Mucosa of descending colon (tissue), 3 donors: ENCODE measurements around the gene BBOF1. TPM values are rescaled to one million over a fixed set of nuclear protein-coding genes. Genes with fewer than 3 reads are reported as not detected.
A peak's percentile ranks its signal among the peaks of the same experiment; 100 is the strongest.

Source experiments
- ATAC-seq: fragments of 200-7000 bp; cut with Tn5 transposase; one replicate; pipeline ENCODE4 v1.9.1; 2020; ENCODE audit warnings: mild to moderate bottlenecking, moderate library complexity
- DNase-seq, 3 donors: peaks; one replicate each; pipeline ENCODE4 v3.0.0-alpha.2; 2020
- H3K36me3 ChIP-seq: fragments of 200-600 bp; one replicate; pipeline ENCODE4 v1.8.0; 2021; ENCODE audit warnings: low read depth, mild to moderate bottlenecking
- H3K4me1 ChIP-seq: fragments of 200-600 bp; one replicate; pipeline ENCODE4 v1.8.0; 2021; ENCODE audit warnings: low read depth, mild to moderate bottlenecking
- H3K4me3 ChIP-seq: fragments of 200-600 bp; one replicate; pipeline ENCODE4 v1.8.0; 2021; ENCODE audit warnings: mild to moderate bottlenecking
- H3K9me3 ChIP-seq: fragments of 200-600 bp; one replicate; pipeline ENCODE4 v1.8.0; 2021; ENCODE audit warnings: mild to moderate bottlenecking
- CTCF ChIP-seq: fragments of 200-600 bp; IDR thresholded peaks from one replicate; pipeline ENCODE4 v1.8.0; 2022; ENCODE audit warnings: antibody characterized with exemption, mild to moderate bottlenecking
- intact Hi-C, 2 donors: fragments of 100-400 bp; cut with DNase I in 1 of 2; cut with micrococcal nuclease in 1 of 2; formaldehyde crosslinking; loops; one replicate each; pipeline versions ENCODE4 v1.11.0 to v1.11.1; 2022; cut with DNase I, micrococcal nuclease
- total RNA-seq, 3 donors: library from RNA; stranded (reverse); fragmentation: NEBNext Ultra II Directional in 2 of 3; extraction: Animal tissue kit (Norgen Biotek cat#: 25700) in 2 of 3; gene quantifications; one replicate each; pipeline versions ENCODE4 v1.2.1 to v1.2.4, GENCODE V29; 2021 to 2023
- donor health status: DM: no; HTN: no; CAD: no; lungs with moderate emphysema.
- donor health status: DM: no; HTN: no; CAD: no.
- donor health status: DM: no; HTN: yes; CAD: no.

The BBOF1 gene
- total RNA-seq, 3 donors from 2014 or later = 3.9 to 6.8 (median 4.1) TPM

- Histone ChIP-seq H3K36me3 (no peaks in the 10 kb centered on the region), H3K9me3 (no peaks in the 10 kb centered on the region), H3K4me1 (peaks cover 9% of the 10 kb centered on the region), H3K4me3 (peak overlapping the region; percentile 77)
- TF ChIP-seq CTCF = no peak
- ATAC-seq (peak; percentile 40), DNase-seq (no peak)
- intact Hi-C loops = no loop called here
These were observed 969 bp upstream of the BBOF1 start for GRCh38 chr14:74018174-74018585.

- Histone ChIP-seq H3K9me3 (no peaks in the 10 kb centered on the region), H3K4me1 (peaks cover 9% of the 10 kb centered on the region), H3K4me3 (peak overlapping the region; percentile 77), H3K36me3 (no peaks in the 10 kb centered on the region)
- DNase-seq (no peak), ATAC-seq (no peak)
- no peak for TF ChIP-seq CTCF
- intact Hi-C loops = no loop called here
These were observed 424 bp downstream of the BBOF1 start for GRCh38 chr14:74019408-74020137.

GRCh38 chr14:74022346-74022745 is 3.2 kb downstream of the BBOF1 start:
- no peaks in the 10 kb centered on the region for H3K9me3 ChIP-seq
- intact Hi-C loops = no loop called here
- H3K36me3 ChIP-seq = no peaks in the 10 kb centered on the region
- DNase-seq = no peak
- no peak for TF ChIP-seq CTCF
- ATAC-seq = no peak
- H3K4me1 ChIP-seq = peaks cover 5% of the 10 kb centered on the region
- no peak overlapping the region for H3K4me3 ChIP-seq

GRCh38 chr14:74029136-74029535 is 10.0 kb downstream of the BBOF1 start:
- no peak for TF ChIP-seq CTCF
- Histone ChIP-seq H3K4me3 (no peak overlapping the region), H3K9me3 (no peaks in the 10 kb centered on the region), H3K4me1 (peaks cover 3% of the 10 kb centered on the region), H3K36me3 (no peaks in the 10 kb centered on the region)
- no peak for ATAC-seq
- no peak for DNase-seq
- intact Hi-C loops = no loop called here

GRCh38 chr14:74034572-74034971 is 15.4 kb downstream of the BBOF1 start:
- Histone ChIP-seq H3K9me3 (no peaks in the 10 kb centered on the region), H3K4me1 (no peaks in the 10 kb centered on the region), H3K36me3 (no peaks in the 10 kb centered on the region), H3K4me3 (no peak overlapping the region)
- DNase-seq (no peak), ATAC-seq (no peak)
- TF ChIP-seq CTCF = no peak
- intact Hi-C loops = no loop called here
